GM21360 (cell line): ENCODE measurements around the gene COMMD10.

Source experiments
- ATAC-seq: cut with Tn5 transposase; IDR thresholded peaks from one replicate; pipeline ENCODE4 v1.9.1; 2021; ENCODE audit warnings: mild to moderate bottlenecking, moderate library complexity; ENCODE audit not compliant: unreplicated experiment

Gene COMMD10

DNA sequence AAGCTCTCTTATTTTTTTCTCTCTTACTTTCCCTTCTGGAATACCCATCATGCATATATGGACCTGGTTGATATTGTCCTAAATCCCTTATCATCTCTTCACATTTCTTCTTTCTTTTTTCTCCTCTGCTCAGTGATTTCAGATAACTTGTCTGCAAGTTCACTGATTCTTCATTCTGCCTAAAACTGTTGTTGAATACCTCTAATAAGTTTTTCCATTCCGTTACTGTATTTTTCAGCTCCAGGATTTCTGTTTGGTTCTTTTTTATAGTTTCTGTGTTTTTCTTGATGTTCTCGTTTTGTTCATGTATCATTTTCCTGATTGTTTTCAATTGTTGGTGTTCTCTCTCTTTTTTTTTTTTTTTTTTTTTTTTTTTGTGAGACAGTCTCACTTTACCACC is 203.7 kb downstream of the COMMD10 start:
- ATAC-seq = no peak

DNA sequence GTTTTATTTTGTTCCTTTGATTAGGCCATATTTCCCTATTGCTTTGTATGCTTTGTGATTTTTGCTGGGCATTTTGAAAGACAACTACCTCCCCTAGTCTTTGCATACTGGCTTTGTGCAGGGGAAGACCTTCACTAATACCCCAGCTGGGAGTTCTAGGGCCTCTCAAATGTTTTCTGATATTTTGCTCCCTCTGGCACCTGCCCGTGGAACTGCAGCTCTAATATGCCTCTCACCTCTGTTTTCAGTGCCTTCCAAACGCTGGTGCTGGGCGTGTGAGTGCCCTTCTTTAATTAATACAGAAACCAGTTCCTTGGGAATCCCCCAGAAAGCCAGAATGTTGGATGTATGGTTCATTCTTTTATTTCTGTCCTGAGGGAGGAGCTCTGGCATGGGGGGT is 204.5 kb downstream of the COMMD10 start:
- no peak for ATAC-seq

DNA sequence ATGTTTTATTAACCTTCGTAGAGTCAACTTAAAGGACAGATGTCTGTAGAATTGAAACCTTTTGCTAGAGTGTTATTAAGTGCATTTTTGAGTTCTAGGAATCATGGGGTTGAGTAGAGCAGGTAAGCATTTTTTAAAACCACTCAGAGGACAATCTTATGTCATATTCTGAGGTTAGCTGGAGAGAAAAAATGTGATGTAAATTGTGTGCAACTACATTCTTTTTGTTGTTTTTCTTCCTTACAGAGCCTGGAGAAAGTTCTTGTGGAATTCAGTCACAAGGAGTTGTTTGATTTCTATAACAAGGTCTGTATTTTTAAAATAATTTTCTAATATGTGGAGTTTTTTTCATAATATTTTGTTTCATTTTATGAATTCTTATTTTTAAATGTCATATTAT is 206.4 kb downstream of the COMMD10 start:
- ATAC-seq = no peak

DNA sequence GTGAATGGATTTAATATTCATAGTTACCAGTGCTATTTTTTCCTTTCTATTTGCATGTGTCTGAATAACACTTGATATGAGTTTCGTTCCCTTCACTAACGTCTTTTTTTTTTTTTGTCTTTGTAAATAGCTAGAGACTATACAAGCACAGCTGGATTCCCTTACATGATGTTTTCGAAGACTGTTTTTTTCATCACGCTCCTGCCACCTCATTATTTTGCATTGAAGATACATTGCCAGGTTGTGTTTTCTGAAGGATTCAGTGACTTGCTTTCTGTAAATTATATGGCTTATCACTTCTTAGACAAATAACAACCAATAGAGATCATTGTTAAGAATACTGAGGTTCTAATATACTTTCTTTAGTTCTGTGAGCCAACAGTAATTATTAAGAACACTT is 207.5 kb downstream of the COMMD10 start:
- ATAC-seq = no peak

DNA sequence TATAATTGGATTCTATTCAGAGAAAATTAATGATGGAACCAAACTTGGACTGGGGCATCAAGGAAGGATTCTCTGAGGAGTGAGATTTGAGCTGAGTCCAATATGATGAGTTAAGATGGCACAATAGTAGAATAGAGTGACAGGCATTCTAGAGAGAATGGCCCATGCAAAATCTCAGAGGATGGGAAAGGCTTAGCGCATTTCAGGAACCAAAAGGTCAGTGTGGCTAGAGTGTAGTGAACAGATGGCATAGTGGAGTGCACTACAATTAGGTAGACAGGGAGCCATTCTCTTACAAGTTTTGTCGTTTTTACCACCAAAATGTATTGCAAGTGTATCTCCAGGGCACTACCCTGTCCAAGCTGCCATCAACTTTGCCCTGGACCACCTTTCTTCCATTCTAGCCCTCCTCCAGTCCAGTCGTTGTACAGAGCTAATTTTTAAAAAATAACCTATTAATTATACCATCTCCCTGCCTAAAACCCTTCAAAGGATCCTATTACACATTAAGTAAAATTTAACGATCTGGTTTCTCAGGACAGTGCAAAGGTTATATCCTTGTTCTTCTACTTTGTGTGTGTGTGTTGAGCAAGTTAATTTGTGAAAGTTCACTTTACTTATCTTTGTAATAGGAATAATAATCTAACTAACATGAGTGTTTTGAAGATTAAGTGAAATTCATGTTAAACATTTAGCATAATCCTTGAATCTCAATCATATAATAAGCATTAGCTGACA is 211.7 kb downstream of the COMMD10 start:
- ATAC-seq = no peak

DNA sequence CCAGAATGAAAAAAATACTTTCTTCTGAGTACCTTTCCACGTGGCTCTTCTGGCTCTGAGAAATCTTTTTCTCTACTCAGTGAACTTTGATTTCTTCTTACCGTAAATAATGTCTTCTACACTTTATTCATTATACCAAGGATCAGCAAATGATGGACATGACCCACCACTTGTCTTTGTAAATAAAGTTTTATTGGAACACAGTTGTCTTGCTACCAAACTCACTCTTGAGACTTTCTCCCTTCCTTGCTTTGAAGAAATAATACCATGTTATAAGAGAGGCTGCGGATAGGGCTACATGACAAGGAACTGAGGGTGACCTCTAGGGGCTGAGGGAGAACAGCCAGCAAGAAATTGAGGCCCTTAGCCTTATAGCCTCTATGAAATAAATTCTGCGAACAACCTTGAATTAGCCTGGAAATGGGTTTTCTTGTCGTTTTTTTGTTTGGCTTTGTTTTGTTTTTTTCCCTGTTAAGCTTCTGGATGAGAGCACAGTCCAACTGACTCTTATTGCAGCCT is 212.5 kb downstream of the COMMD10 start:
- ATAC-seq = no peak

DNA sequence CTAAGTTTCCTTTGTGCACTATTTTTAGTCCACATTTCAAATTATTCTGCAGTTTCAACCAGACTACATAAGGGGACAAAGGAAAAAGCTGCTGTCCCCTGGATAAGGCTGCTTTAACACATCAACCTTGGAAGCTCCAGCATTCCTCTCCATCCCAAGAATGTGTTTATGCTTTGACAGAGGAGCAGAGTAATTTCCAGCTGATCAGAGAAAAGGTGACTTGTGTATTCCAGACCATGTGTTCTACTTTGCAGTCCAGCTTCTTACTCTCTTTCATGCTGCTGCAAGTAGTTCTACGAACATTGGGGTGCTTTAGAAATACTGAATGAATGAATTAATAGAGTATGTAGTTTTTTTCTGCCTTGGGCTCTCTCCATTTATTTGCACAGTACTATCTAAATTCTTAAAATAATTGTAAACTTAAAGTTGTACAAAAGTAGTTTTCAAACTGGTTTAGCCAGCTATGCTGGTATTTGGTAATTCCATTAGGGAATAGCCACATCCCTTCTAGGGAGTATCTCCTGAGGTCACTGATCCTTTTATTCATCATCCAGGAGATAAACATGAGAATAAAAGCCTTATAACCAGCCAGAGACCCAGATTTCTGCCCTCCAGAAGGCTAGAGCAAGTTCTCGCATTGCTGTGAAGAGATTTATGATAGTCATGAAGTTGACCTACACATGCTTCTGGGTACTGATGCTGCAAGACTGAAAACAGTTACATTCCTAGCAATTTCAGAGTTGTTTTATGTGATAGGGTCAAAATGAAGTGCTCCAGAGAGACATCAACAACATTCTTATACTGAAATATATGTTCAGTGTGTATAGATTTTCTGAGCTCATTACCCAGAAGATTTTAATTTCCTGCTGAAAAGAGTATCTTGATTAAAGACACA is 215.2 kb downstream of the COMMD10 start:
- ATAC-seq = no peak

DNA sequence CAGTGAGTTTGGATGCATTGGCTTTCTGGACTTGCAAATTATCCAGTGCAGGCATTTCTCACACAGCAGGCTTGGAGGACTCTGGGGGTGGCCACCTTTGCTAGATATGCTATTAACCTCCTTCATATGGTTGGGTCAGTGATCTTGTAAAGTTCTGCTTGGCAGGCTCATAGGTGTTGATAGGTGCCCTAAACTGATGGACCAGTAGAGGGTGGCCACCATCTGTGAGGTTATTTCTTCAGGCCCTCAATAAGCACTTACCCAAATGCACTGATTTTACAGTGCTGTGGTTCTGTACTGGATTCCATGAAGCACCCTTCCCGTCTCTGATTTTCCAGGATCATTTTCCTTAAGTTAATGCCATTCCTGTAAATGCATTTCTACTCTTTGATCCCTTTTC is 216.3 kb downstream of the COMMD10 start:
- no peak for ATAC-seq

DNA sequence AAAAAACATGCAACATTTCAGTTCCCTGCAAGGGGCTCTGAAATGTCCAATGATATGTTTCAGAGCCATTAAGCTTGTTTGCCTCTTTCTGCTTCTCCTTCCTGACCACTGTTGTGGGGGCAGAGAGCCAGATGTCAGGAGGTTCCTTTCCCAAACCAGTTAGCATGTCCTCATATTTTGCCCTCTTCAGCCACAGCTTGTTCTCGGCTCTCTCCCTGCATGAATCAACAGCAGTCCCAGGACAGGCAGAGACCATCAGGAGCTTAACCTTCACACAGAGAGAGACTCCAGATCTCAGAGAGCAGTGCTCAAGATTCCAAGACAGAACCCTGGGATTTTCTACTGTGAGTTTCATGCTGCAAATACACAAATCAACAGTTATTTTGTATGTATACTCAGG is 218.5 kb downstream of the COMMD10 start:
- ATAC-seq = no peak

DNA sequence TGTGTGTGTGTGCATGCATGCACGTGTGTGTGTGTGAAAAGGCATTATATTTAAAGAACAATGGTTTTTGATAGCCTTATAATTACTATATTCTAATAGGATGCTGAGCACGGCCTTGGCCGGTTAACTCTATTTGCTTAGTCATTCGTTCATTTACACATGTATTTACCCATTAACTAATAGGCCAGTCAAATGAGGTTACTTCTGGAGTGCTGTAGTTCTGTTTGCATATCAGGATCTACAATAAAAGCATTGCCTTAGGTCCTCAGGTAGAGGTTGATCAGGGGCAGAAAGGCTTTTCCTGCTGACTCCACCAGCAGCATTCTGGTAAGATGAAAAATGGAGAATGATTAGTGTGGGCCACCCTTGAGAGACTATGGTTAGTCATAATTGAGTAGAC is 219.0 kb downstream of the COMMD10 start:
- no peak for ATAC-seq

DNA sequence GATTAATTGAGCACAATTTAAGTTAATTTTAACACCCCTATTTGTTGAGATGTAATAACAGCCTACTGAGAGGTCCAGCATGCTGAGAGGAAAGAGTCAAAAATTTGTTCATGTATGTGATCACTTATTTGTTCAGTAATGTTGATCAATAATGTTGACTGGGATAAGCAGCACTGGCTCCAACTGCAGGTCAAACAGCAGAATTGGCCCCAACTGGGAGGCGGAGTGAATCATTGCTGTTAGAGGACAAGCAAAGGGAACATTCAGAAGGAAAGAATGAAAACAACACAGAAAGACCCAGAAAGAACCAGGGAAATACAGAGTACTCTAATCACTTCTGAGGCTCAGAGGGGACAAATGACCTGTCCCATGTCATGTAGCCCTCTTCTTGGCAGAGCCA is 221.1 kb downstream of the COMMD10 start:
- ATAC-seq = no peak

DNA sequence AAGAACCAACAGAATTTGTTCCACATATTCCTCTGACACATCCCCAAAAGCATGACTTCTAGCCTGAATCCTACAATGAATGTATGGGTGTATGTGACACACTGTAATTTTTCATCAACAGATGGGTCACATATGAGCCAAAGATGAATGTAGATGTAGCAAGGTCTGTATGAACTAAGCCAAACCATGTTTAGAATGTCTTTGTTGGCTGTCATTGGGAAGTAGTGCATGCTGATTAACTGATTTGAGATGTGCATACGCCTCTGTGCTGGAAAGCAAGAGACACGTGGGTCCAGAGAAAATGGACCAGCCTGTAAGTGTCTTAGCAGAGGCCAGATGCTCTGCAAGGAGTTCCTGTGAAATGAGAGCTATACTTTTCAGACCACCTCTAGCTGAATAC is 222.0 kb downstream of the COMMD10 start:
- no peak for ATAC-seq

DNA sequence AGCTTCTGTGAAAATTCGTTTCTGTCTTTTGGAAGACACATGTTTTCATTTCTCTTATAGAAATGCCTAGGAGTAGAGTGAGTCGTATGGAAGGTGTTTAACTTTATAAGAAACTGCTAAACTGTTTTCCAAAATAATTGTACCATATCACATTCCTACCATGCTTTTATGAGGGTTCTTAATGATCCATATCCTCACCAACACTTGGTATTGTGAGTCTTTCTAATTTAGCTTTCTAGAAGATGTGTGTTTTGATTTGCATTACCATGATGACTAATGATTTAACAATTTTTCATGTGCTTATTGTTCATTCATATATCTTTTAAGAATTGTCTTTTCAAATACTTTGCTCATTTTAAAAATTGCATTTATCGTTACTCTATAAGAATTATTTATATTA is 223.6 kb downstream of the COMMD10 start:
- ATAC-seq = no peak

DNA sequence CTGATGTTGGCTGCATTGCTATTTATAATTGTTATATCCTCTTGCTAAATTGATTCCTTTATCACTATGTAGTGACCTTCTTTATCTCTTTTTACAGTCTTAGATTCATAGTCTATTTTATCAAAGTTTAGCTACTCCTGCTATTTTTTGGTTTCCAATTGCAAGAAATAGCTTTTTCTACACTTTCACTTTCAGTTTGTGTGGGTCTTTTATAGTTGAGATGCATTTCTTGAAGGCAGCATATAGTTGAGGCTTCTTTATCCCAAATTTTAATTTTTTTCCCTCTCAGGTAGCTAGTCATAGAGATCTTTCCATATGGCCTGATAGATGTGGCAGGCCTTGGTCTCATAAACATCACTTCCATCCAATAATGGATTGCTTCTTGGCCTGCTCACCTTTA is 228.5 kb downstream of the COMMD10 start:
- no peak for ATAC-seq

DNA sequence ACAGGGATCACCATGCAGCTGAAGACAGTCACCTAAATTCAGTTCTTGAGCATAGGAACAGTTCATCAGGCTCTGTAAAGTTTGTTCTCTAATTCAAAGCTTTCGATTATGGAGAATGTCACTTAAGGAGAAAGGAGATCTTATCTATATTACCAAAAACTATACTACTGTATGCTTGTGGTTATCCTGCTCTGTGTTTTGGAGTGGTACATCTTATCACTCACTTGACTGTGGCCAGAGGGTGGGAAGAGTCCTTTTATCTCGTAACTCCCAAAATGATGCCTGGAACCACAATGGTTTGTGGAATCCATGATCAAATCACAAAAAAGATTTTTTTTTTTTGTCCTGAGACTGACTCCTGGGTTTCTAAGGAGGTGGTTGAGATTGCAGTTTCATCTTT is 230.7 kb downstream of the COMMD10 start:
- no peak for ATAC-seq

DNA sequence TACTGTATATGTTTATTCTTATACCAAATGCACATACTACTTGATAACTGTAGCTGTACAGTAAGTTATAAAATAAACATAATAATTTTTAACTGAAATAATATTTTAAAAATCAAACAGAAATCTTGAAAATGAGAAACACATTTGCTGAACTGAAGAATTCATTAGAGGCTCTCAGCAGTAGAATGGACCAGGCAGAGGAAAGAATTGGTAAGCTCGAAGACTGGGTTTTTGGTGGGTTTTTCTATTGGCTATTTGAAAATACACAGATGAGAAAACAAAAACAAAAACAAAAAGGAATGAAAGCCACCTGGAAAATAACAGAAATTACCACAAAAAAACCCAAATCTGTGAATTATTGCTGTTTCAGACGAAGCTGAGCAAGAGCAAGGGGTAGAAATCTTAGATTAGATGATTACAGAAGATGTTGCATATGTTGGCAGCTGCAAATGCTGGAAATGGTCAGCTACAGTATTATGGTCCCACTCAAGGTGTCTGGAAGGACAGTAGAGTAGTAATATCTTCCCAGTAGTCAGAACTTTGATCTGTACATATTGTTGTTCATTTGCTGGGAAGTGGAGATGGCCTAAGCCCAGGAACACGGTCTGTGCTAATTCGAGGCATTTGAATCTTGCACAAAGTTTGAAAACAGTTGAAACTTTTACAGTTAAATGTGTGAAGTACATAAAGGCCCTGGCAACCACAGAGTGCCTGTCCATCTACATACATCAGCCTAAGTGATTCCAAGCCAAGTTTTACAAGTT is 233.4 kb downstream of the COMMD10 start:
- ATAC-seq = no peak

DNA sequence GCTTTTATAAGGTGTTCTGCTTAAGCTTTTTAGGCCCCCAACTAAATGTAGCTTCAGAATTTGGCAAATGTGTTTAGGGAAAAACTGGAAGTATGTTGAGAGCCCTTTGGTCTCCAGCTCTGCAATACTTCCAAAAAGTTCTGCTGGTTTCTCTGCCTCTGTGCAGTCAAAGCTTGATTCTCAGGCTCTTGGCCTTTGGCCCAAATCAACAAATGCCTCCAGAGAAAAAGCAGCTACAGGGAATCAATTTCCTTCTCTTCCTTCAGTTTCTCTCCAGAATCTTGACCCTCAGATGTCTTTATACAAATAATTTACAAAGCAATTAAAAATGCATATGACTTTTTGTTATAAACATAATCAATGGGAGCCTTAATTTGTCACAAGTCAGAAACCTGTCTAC is 235.7 kb downstream of the COMMD10 start:
- no peak for ATAC-seq

DNA sequence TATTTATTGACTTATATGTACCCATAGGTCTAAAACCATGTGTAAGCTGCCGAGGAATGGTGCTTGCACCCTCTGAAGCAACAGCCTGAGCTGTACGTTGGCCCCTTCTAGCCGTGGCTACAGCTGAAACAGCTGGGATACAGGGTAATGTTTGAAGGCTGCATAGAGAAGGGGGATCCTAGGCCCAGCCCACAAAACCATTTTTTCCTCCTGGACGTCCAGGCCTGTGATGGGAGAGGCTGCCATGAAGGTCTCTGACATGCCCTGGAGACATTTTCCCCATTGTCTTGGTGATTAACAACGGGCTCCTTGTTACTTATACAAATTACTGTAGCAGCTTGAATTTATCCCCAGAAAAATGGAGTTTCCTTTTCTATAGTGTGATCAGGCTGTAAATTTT is 244.7 kb downstream of the COMMD10 start:
- no peak for ATAC-seq

DNA sequence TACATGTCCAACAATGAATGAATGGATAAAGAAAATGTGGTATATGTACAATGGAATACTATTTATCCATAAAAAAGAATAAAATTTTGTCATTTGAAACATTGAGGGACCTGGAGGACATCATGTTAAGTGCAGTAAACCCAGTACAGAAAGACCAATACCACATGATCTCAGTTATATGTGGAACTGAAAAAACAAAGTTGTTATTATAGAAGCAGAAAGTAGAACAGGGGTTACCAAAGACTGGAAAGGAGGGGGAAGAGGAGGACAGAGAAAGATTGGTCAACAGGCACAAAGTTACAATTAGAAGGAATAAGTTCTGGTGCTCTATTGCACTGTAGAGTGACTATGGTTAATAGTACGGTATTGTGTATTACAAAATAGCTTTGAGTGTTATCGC is 256.0 kb downstream of the COMMD10 start:
- no peak for ATAC-seq
